Measurements from ENCODE around the gene PTX3. TPM values are rescaled to one million over a fixed set of nuclear protein-coding genes. Genes with fewer than 3 reads are reported as not detected.

PTX3 gene
- polyA plus RNA-seq, 4 donors, result 3.8 to 5.4 (median 4.1) TPM

DNA sequence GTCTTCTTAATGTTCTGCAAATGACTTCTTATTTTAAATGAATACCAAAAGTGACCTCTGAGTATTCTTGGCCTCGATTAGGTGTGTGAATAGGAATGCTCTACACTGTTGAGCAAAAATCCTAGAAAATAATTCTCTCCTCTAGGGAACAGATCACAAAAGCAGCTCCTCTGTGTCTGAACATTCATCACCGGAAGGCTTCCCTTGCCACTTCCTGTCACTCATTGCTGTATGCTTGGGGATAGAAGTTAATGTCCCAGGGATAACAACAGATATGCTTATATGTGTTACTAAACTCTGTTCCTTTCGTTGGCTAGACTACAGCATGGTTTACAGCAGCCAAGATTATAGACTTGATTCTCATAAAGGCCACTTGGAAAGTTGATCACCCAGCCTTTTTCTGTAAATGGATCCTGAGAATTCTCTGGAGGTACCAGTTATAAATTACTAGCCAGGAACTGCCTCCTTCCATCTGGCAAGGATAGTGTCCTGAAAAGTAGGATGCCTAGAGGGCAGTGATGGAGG, 16.0 kb upstream of the PTX3 start:
- no peak for DNase-seq (ENCODE audit: low read depth in 4 of 4, low spot score in 2 of 4)

DNA sequence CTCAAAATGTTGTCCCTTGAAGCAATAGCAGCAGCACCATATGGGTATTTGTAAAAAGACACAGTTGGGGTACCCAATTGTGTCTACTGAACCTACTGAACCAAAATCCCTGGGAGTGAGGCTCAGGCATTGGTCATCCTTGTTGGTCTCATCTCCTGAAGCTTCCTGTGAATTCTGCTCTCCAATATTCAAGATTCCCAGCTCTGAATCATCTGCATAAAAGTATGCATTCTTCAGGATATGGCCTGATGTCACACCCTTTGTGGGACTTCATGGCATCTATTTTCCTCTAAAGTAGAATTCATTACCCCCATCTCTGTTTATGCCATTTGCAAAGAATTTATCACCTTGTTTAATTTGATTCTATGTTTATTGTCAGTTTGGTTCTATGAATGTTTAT, 13.3 kb upstream of the PTX3 start:
- DNase-seq (ENCODE audit: low read depth in 4 of 4, low spot score in 2 of 4), result no peak

DNA sequence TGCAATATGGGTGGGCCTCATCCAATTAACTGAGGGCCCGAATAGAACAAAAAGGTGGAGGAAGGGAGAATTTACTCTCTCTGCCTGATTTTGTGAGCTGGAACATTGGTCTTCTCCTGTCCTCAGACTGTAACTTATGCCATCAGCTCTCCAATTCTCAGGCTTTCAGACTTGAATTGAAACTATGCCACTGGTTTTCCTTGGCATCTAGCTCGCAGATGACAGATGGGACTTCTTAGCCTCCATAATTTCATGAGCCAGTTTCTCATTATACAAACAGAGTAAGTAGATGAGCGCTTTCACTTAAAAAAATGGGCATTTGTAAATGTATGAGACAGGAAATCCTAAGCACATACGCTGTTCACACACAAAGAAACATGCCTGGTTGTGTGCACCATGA, 8.7 kb upstream of the PTX3 start:
- DNase-seq (ENCODE audit: low read depth in 4 of 4, low spot score in 2 of 4), result no peak

DNA sequence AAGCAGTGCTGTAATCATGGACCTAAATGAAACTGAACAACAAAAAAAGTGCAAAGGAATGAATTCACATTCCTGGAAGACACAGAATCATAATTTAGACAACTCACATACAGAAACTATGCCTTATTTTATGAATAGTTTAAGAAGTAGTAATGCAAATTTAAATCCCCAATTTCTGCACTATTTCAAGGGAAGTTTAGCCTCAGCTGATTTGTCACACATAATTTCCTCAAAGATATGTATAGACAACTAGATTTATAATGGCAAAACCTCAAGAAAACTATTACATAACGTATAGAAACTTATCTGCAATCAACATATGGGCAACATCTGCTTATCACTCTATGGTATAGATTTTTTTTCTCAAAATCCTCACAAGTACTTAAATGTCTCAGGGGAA, 7.8 kb upstream of the PTX3 start:
- DNase-seq (ENCODE audit: low read depth in 4 of 4, low spot score in 2 of 4), result no peak

DNA sequence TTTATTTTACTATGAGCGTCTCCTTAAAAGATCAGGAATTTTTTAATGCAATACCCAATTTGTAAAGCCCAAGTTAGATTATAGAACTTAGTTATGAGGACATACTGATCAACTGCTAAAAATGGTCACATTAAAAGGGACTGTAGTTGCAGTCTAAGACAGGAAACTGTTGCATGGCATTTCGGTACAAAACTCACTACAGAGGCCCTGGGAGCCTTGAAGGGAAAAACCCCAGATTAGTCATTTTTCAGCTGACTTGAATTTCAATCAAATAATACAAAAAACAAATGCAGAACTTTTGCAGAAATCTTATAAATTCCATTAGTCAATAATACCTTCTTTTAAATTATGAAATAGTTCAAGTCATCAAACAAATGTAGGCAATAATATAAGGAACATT, 6.9 kb upstream of the PTX3 start:
- no peak for DNase-seq (ENCODE audit: low read depth in 4 of 4, low spot score in 2 of 4)

DNA sequence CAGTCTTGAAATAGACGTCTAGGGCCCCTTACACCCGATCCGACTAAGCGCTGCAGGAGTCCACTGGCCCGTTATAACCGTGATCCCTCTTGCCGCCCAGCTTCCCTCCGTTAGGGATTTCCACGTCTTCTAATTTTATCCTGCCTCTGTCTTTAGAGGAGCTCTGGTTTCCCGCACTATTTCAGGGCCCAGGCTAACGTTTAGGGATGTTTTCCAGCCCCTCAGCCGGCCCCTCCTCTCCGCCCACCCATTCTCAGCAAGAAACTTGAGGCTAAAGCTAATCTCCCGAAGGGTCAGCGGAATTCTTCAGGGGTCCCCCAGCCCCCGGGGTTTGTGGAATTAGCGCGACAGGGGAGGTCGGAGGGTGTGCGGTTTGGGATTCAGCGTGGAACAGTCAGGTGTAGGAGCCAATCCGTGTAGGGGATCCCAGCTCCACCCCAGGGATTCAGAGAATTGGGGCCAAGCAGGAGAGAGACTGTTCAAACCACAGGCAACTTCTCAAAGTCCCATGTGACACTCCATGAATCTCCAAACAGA, 1.6 kb downstream of the PTX3 start:
- DNase-seq (ENCODE audit: low read depth in 4 of 4, low spot score in 2 of 4), result peak in 1 of 4 donors; percentile 4

DNA sequence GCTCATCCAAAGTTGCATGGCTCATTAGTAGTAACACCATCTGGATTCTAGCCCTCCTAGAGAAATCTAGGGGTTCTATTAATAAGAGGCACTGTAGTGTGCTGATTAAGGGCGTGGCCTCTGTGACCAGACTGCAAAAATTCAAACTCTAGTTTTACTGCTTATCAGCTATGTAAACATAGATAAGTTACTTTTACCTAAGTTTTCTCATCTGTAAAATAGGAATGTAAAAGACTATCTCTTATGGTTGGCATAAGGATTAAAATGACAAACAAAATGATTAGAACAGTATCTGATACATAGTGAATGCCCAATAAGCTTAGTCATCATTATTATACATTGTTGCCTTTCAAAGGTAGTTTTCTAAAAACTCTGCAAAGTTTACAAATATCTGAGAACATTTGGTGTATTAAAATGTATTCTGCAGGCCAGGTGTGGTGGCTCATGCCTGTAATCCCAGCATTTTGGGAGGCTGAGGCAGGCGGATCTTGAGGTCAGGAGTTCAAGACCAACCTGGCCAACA, 4.5 kb downstream of the PTX3 start:
- no peak for DNase-seq (ENCODE audit: low read depth in 4 of 4, low spot score in 2 of 4)

DNA sequence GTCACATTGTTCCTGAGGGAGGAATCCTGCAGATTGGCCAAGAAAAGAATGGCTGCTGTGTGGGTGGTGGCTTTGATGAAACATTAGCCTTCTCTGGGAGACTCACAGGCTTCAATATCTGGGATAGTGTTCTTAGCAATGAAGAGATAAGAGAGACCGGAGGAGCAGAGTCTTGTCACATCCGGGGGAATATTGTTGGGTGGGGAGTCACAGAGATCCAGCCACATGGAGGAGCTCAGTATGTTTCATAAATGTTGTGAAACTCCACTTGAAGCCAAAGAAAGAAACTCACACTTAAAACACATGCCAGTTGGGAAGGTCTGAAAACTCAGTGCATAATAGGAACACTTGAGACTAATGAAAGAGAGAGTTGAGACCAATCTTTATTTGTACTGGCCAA, 6.1 kb downstream of the PTX3 start:
- no peak for DNase-seq (ENCODE audit: low read depth in 4 of 4, low spot score in 2 of 4)

DNA sequence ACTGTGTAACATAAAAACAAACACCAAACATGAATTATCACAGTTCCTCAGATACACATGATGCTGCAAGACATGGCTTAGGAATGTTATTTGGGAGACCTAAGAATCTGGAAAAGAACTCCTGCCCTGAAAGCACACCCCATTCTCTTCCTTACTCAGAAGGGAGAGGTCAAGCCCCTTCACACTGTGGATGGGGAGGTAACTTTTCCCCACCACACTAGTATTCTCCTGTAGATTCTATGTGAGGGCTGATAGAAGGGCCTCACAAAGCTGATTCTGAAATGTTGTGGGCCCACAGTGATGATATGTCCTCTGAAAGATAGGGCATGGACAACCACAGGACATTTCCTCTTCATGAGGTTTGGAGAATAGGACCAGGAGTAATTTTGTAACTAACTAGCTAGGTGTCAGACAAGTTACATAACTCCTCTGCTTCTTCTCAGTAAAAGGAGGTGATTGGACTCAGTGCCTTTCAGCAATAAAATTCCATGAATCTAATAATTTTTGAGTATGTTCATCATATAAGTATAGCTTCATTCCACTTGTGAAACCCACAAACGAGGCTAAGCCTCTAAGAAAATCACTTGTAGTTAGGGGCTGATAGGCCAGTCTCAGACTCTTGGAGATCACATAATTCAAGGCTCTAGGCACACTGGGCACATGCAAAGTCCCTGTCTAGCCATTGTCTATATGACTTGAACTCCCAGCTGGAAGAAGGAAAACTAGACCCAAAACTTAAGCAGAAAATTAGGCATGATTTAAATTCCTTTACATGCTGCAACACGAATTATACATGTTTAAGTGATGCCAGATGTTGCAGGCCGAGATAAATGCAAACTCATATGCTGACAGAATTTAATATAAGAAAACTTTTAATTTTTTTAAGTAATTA, 7.5 kb downstream of the PTX3 start:
- DNase-seq (ENCODE audit: low read depth in 4 of 4, low spot score in 2 of 4), result no peak

DNA sequence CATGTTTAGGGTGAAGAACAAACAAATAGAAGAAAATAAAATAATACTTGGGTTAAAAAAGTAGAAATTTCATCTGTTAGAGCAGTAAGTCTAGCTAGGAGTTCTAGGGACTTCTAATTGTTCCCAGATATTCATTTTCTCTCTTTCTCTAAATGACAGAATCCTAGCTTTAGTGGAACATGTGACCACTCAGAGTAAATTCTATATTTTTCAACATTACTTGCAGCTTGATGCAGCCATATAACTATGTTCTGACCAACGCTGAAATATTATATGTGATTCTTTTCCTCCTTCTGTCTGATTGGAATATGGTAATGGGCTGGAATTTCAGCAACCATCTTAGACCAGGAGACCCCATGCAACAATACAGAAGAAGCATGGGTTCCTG, 8.1 kb downstream of the PTX3 start:
- DNase-seq (ENCODE audit: low read depth in 4 of 4, low spot score in 2 of 4), result no peak

DNA sequence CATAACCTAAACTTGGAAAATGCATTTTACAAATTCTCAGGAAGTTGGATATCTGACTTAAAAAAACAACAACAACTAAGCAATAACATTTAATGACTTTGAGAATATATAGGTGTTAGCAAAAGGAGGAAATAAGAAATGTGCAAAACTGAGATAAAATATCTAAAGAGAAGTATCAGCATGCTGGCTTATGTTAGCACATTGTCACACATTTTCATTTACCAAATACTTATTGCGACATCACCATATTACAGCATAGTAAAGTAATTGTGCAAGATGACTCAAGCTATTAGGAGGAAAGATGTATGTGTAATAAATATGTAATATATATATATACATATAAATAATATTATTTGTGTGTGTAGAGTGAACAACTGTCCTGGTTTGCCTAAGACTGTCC, 9.2 kb downstream of the PTX3 start:
- DNase-seq (ENCODE audit: low read depth in 4 of 4, low spot score in 2 of 4), result no peak

DNA sequence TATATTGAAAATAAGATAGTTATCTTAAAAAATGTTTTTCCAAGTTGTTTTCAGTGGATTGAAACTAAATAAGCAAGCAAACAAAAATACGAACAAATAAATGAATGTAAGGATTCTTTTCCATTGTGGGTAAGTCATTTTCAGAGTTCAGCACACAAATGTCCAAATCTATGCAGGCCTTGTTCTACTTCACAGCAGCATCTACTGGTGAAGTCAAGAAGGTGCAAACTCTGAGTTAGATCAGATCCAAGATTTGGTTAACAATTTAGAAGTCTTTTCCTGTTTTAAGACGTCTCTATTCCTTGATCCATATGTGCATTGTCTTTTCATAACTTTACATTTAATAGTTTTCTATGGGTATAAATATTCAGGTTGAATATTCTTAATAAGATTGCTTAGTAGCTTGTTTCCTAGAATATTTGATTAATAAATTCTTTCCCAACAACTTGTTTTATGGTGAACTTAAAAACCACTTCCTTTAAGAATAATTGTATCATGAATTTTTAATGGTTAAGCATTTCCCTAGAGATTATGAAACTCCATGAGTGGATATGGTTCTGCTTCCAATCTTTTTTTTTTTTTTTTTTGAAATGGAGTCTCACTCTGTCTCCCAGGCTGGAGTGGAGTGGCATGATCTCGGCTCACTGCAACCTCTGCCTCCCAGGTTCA, 10.5 kb downstream of the PTX3 start:
- peak in 1 of 4 donors; percentile 21 for DNase-seq (ENCODE audit: low read depth in 4 of 4, low spot score in 2 of 4)

DNA sequence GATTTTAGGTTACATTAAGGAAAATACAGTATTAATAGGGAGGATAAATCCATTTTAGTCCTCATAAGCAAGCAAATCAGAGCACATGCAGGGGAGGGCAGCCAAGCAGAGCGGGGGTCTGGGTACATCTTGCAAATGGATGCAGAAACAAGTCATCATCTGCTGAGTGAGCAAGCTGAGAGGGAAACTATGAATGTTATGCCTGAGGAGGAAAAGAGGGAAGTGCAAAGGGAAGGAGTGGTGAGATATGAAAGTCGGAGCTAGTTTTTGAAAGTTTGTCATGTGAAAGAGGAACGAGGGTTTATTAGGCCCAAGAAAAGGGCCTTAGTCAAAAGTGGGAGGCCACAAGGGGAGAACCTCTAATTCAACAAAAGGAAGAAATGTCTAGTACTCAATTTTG, 15.4 kb downstream of the PTX3 start:
- DNase-seq (ENCODE audit: low read depth in 4 of 4, low spot score in 2 of 4), result no peak

DNA sequence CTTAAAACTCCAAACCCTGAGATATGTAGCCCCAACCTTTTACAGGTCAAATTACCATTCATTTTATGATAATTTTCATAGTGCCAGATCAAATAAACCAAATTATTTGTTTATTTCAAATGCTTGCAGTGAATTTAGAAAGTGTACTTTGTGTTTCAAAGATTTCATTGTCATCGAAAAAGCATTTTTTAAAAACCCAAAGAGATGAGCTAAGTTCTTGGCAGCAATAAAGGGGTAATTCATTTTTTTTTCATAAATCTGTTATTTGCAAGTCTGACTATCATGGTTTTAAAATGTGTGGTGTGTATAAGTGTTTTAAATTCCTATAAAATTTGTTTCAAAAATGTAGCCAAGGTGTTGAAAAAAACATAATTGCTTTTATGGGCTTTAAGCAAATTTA, 17.2 kb downstream of the PTX3 start:
- DNase-seq (ENCODE audit: low read depth in 4 of 4, low spot score in 2 of 4), result no peak

DNA sequence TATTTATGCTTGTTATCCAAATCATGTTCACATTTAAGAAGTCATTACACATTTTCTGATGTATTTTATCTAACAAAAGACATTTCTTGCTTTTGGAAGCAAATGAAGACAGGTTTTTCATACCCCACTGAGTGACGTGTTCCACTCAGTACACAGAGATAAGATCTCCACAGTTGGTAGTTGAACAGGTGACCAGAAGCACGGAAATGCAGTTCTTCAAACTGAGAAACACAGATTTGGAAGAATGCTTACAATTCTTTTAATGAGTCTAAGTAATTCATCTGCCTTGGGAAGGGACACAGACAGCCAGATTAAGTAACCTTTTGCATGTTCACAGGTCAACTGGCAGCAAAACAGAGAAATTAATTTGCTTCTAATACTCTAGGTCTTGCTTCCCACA, 23.1 kb downstream of the PTX3 start:
- no peak for DNase-seq (ENCODE audit: low read depth in 4 of 4, low spot score in 2 of 4)

DNA sequence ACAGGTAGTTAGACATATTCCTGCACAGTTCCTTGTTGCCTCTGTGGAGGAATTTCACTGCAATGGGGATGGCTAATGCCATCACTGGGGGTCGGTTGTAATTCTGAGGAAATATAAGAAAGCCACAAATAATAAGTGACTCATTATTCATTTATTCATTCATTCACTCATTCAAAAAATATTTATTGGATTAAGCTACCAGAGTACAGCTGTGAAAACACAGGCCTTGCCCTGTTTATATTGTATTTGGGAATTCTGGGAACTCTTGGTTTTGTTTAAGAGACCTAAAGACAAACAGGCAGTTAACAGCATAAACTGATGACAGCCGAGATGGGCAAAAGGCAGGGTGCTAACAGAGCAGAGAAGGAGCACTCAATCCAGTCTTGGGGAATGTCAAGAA, 23.6 kb downstream of the PTX3 start:
- no peak for DNase-seq (ENCODE audit: low read depth in 4 of 4, low spot score in 2 of 4)

DNA sequence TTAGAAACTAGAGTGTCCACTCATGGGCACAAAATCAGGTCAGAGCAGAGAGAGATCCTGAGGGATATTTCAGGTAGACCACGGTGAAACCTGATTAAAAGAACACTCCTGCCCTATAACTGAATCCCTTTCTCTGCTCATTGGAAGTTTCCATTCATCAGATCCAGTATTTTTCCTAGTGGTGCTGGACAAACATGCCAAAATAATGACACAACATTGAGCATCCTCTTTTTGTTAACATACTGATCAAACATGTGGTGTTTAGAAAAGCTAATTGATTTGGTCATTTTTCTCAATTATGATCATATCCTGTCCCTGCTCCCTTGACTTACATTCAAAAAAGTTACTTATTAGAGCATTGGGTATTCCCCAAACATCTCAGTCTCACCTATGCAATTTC, 27.2 kb downstream of the PTX3 start:
- DNase-seq (ENCODE audit: low read depth in 4 of 4, low spot score in 2 of 4), result no peak

DNA sequence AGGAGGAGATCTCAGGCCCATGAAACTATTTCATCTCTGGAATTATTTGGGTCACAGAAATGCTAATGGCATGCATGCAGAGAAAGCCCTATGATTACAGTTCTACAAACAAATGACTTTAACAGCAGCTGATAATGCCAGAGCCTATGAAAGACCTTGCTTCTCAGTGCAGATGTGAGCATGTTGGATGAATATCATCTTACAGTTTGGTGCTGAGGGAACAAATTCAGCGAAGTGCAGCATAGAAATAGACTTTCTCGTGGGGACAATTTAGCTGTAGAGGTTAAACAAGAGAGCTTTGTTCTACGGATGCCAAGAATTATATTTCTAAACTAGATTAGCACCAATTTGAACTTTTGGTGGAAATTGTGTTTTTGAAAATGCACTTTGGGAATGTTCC, 27.7 kb downstream of the PTX3 start:
- DNase-seq (ENCODE audit: low read depth in 4 of 4, low spot score in 2 of 4), result no peak

DNA sequence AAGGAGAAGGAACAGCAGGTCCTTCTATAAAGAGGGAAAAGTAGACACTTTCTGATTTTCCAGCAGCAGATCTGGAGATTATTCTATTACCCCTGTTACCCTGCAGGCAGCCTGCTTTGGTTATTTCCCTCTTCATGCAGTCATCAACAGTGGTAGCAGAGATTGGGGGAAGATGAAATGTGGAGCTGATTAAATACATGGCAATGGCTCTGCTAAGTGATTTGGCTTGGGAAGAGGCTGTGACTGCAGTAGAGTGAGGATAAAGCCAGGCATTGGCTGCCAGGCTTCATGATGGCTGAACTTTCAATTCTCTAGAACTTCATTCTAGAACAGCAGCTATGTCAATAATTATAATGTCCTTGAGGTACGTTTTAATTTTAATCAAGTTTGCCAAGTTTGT, 29.1 kb downstream of the PTX3 start:
- DNase-seq (ENCODE audit: low read depth in 4 of 4, low spot score in 2 of 4), result no peak

DNA sequence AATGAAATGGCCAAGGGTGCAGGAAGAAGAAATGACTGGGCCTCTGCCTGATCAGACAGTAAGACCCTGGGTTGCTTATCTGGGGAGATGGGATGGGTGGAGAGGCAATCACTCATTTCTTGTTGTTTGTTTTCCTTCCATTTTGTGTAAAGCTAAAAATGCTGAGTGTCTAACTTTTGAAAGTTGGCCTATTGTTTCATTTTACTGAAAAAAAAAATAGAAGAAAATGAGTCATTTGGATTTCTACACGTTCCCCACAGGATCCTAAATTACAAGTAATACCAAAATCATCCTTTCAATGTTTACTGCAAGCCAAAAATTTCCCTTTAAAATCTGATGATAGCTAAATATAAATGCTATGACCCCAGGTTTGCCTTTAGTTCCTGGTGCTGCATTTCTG, 30.6 kb downstream of the PTX3 start:
- no peak for DNase-seq (ENCODE audit: low read depth in 4 of 4, low spot score in 2 of 4)

DNA sequence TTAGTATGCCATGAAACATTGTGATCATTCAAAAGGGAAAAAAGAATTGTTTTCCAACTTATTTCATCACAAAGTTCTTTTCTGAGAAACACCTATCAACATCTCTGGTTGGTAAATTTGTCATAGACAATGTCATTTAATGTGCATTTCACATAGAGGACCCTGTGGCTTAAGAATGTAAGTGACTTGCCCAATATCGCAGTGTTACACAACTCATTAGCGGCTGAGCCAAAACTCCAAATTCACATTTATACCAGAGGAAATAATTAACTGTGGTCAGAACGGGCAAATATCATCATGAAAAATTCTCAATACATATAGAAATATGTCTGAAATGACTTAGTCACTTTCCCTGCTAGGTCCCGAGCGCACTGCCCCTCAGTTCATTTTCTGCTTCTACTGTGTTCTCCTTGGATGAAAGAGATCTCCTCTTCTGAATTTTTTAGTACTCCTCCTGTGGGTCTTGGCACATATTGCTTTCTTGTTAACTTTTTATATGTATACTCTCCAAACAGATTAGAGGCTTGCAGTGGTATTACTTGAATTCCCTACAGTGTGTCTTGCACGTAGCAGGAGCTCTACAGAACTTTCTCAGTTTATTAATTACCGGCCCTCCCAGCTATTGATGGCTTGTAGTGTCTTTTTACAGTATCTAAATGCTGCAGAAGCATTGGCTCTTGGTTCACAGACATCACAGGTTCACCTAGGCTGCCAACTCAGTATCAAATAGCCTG, 33.1 kb downstream of the PTX3 start:
- DNase-seq (ENCODE audit: low read depth in 4 of 4, low spot score in 2 of 4), result no peak
